NCI-H128 (cell line): ENCODE results near the gene NOTCH2.
"Not testable (repeated sequence)": the region's sequence is repeated elsewhere in the genome, so short reads cannot be mapped to it uniquely, and the experiment has no call there.

ENCODE experiments used
- DNase-seq: peaks from one replicate; lab custom pipeline; 2025; ENCODE audit not compliant: unreplicated experiment; lab: John Stamatoyannopoulos, UW

Gene NOTCH2

DNA sequence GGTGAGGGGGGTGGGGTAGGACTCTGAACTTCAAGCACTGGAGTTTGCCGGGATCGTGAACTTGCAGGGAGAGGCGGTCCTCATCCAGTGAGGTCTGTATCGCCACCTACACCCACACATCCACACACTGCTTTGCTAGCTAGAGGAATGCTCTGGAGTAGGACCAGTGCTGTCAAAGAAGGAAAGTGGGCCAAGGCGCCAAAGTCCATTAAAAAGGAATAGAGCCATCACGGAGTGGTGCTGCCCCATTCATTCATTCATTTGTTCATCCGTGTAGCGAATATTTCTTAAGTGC, 405 bp upstream of the NOTCH2 start:
- not testable (repeated sequence) for DNase-seq

DNA sequence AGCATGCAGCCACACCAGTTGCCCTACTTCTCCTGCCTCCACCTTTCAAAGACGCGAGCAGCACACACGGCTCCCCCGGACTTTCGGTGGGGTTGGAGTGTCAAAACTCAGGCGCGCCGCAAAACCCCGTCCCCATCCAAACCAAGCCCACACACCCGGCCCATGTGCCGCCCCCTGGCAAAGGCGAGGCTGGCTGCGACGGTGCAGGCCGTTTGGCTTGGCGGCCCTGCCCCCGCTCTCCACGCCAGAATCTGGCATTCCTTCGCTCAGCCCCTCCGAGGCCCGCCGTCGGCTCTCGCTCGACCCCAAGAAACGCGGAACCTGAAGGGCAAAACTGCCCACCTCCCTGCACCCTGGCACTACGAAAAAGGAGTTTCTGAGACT, 787 bp downstream of the NOTCH2 start:
- DNase-seq, result not testable (repeated sequence)

DNA sequence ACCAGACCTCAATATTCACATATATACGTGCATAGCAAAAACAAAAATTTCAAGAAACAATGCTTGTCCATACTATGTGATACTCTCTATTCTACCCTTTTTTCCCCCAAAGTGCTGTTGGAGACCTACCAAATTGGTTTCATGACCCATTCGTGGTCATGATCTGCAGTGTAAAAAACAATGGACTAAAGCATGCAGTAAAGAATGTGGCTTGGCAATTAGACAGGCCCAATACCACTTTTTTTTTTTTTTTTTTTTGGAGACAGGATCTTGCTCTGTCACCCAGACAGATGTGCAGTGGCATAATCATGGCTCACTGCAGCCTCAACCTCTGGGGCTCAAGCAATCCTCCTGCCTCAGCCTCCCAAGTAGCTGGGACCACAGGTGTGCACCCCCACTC, 21.3 kb downstream of the NOTCH2 start:
- DNase-seq, result not testable (repeated sequence)

GRCh38 chr1:120041771-120042170, 27.7 kb downstream of the NOTCH2 start:
- DNase-seq, result not testable (repeated sequence)

DNA sequence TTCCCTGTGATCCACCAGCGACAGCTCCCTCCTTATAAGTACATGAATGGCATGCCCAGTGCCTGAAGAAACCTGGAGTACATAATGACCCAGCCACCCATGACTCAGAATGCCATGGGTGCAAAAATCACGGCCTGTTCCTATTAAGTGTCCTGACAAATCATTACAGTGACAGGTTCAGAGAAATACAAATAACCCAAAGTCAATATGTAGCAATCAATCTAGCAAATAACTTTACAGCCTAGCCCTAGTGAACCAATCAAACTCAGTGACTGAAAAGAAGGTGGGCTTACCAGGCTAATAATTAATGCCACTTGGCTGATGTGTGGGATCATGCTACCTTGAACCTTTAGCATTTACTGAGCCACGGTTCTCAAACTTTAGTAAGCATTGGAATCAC, 37.2 kb downstream of the NOTCH2 start:
- DNase-seq, result not testable (repeated sequence)

- DNase-seq, result not testable (repeated sequence)
Observed at GRCh38 chr1:120023791-120024190, 45.7 kb downstream of the NOTCH2 start.

DNA sequence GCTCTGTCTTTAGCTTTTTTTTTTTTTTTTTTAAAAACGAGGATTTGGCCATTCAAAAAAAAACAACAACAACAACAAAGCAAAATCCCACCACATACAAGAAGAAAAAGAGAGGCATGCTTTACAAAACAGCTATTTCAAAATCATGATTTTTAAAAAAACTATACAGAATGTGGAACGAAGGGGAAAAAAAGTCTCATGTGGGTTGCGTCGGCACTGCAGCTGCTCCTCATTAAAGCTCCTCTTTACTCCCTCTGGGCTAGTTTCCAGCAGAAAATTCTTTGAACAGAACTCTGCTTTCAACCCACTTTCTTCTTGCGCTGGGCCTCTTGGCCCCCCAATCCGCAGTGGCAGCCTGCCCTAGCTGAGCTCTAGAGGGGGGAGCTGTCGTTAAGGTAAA, 54.5 kb downstream of the NOTCH2 start:
- DNase-seq, result not testable (repeated sequence)

- not testable (repeated sequence) for DNase-seq
Observed at GRCh38 chr1:120008320-120008719, 61.1 kb downstream of the NOTCH2 start.

GRCh38 chr1:120007850-120008249, 61.6 kb downstream of the NOTCH2 start:
- not testable (repeated sequence) for DNase-seq

DNA sequence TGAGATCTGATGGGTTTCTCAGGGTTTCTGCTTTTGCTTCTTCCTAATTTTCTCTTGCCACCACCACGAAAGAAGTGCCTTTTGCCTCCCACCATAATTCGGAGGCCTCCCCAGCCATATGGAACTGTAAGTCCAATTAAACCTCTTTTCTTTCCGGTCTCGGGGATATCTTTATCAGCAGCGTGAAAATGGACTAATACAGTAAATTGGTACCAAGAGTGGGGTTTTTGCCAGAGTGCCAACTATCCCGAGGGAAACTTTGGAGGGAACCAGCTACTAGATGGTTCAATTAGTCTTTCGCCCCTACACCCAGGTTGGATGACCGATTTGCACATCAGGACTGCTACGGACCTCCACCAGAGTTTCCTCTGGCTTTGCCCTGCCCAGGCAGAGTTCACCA, 68.4 kb downstream of the NOTCH2 start:
- not testable (repeated sequence) for DNase-seq

DNA sequence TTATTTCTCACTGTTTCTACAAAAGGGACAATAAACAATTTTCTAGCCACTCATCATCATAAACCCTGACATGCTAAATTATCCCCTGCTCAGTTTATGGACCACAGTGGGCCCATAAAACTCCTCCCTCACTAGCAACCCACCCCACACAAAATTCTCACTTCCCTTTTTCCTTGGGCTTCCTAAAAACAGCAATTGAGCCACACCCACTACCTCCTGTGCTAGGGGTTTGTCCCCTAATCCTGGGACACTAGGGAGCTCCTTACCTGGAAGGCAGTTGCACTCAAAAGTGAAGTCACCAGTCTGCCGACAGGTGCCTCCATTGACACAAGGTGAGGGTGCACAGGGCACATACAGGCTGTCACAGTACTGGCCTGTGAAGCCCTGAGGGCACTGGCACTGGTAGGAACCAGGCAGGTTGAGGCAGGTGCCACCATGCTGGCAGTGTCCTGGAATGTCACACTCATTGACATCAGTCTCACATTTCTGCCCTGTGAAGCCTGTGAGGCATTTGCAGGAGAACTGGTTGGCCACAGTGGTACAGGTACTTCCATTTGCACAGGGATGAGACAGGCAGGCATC, 72.6 kb downstream of the NOTCH2 start:
- not testable (repeated sequence) for DNase-seq

DNA sequence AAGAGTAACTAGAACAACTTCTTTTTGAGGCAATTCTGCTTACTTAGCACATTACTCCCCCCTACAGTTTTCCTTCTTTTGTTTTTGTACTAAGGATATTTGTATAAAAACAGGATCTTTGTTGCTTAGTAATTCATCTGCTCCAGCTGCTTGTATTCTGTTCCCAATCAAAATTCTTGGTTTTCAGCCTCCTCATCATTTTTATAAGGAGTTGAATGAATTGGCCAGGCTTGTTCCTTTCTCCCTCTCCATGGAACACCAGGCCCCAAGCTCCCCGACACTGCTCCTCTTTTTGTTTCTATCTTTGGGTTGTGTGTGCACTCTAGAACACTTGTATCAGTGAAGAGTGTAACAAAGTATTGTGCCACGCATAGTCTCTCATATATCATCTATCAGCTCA, 73.5 kb downstream of the NOTCH2 start:
- not testable (repeated sequence) for DNase-seq

GRCh38 chr1:119988306-119989062, 81.0 kb downstream of the NOTCH2 start:
- no peak for DNase-seq

DNA sequence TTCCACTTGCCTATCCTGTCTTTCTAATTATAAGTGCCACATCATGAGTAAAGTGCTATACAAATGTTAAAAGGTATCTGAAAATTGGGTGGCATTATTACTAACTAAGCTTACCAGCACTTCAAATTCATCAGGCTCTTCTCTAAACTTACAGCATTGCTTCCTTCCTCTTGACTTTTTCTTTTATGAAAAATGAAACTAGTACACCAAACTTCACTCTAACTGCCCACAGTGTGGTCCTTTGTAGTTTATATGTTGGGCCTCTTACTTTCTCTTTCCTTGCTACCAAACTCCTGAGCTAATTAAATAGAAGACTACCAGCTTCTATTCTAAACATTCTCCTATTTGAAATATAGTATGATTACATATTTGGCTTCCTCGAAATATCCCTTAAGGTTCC, 81.8 kb downstream of the NOTCH2 start:
- DNase-seq, result no peak

GRCh38 chr1:119987112-119987511, 82.3 kb downstream of the NOTCH2 start:
- DNase-seq, result no peak

GRCh38 chr1:119986007-119986497, 83.4 kb downstream of the NOTCH2 start:
- DNase-seq, result no peak

DNA sequence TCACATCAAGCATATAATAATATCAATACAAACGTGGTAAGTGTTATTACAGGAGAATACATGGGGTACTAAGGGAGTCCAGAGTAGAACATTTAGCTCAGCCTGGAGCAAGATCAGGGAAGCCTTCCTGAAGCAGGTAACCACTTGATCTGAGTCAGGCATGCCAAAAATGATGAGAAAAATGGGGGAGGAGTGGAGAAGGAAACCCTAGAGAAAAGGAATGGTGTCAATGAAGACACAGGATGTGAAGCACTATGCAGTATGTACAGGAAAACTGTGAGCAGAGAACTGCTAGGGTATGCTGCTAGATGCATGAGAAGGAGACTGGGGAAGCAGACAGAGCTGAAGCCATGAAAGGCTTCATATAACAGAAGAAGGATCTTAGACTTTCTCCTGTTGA, 84.7 kb downstream of the NOTCH2 start:
- no peak for DNase-seq

DNA sequence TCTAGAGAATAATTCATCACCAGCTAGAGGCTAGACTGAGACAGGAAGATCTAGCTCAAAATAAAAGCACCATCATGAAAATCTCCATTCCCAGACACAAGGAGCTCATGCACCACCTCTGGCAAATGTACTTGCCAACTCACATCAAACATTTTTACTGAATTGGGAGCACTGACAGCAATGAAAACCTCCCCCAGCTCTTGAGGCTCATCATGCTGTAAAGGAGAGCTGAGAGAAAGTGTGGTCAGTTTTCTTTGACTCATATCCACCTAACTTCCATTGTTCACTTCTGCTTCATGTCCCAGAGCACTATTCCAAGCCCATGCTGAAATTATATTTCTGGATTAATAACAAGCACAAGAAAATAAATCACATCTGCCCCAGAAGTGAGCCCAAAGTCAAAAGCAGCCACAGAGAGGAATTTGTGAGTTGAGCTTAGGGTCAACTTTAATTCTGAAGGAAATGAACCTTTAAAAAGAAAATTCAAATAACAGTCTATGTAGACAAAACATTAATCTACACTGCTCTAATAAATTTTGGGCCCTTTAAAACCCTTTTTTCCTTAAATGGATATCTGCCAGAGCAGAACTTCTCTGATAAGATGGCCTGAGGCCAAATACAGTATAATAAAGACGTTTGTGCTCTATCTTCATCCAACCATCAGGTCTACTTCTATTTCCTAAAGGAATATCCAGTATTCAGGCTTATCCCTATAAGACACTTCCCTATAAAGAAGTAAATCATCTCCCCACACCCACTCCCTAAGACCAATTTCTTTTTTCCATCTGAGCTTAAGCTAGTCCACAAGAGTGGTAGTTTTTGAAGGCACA, 87.3 kb downstream of the NOTCH2 start:
- no peak for DNase-seq

GRCh38 chr1:119981496-119981895, 88.0 kb downstream of the NOTCH2 start:
- no peak for DNase-seq

GRCh38 chr1:119978018-119978505, 91.4 kb downstream of the NOTCH2 start:
- DNase-seq, result no peak

DNA sequence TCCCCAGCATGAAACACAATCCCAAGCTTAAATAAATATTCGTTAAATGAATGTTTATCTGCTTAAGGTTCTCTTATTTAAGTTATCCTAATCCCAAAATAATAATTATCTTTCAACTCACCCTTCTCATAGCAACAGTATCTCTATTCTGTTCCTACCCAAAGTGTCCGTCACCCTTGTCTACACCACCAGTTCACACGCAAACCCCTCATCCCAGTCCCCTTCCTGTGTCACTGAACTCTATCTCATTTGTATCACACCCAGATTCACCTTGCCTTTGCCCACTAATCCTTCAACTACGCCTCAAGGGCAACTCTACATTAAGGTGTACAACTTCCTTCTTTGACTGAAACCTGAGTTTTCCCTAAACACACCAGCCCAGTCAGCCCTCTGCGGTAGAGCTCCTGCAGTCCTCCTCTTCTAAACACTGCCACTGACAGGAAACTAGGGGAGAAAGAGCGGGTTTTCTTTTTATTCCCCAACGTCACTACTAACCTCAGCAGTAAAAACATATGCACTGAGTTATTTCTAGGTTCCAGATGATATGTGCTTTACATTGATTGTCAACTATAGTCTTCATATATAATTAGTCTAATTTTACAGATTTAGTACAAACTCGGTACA, 92.2 kb downstream of the NOTCH2 start:
- not testable (repeated sequence) for DNase-seq
